B cell (primary cell): ENCODE results near the gene RAD51B. TPM values are rescaled to one million over a fixed set of nuclear protein-coding genes. Genes with fewer than 3 reads are reported as not detected.

Experiments used
- ATAC-seq: fragments of 200-7000 bp; cut with Tn5 transposase; one replicate; pipeline ENCODE4 v1.10.0; 2021; ENCODE audit warnings: low read depth, mild to moderate bottlenecking, moderate number of reproducible peaks, moderate library complexity
- CTCF ChIA-PET: fragments of 350-600 bp; sonication (Branson Sonifier 250); formaldehyde crosslinking; loops from one replicate; lab custom pipeline; 2021; ENCODE audit warnings: antibody characterized with exemption, inconsistent platforms; lab: Charles Lee
- POLR2A ChIA-PET: fragments of 350-600 bp; sonication (Branson Sonifier 250); formaldehyde crosslinking; loops from one replicate; lab custom pipeline; 2021; ENCODE audit warnings: antibody characterized with exemption; lab: Charles Lee
- DNase-seq: peaks from one replicate; pipeline ENCODE4 v3.0.0; 2013
- H2AFZ ChIP-seq: 2 replicates; pipeline ENCODE4 v1.6.1; 2012; ENCODE audit warnings: mild to moderate bottlenecking, low read depth, low read length; ENCODE audit not compliant: insufficient read depth, poor library complexity, severe bottlenecking
- H3K27ac ChIP-seq, 2 donors: 1 replicate in 1 of 2; 2 replicates in 1 of 2; pipeline ENCODE4 v1.5.1; 2012 to 2013; ENCODE audit warnings: low read length in 2 of 2, mild to moderate bottlenecking in 2 of 2, moderate library complexity in 1 of 2
- H3K27me3 ChIP-seq, 4 experiments: fragments of 200-600 bp in 1 of 4; sonication (generic) in 1 of 4; replicated peaks in 1 of 4; 1 replicate in 2 of 4; 2 replicates in 2 of 4; pipeline versions ENCODE4 v1.6.1 to v1.7.0; 2013 to 2016; ENCODE audit warnings: low read length in 3 of 4, mild to moderate bottlenecking in 2 of 4, mixed read lengths in 1 of 4, moderate library complexity in 1 of 4; ENCODE audit not compliant: insufficient read depth in 4 of 4, control insufficient read depth in 3 of 4; ENCODE audit errors: control extremely low read depth in 1 of 4
- H3K36me3 ChIP-seq, 2 experiments: replicated peaks in 1 of 2; 1 replicate in 1 of 2; 2 replicates in 1 of 2; pipeline versions ENCODE4 v1.6.1 to v1.7.1; 2013; ENCODE audit warnings: low read length in 1 of 2; ENCODE audit not compliant: insufficient read depth in 2 of 2, control insufficient read depth in 1 of 2; ENCODE audit errors: control extremely low read depth in 1 of 2, extremely low read depth in 1 of 2
- H3K4me1 ChIP-seq, 2 donors: fragments of 200-600 bp in 1 of 2; sonication (generic) in 1 of 2; 1 replicate in 1 of 2; 2 replicates in 1 of 2; pipeline versions ENCODE4 v1.5.1 to v1.6.1; 2013 to 2017; ENCODE audit warnings: low read length in 2 of 2; ENCODE audit not compliant: control insufficient read depth in 2 of 2, insufficient read depth in 2 of 2
- H3K4me2 ChIP-seq: replicated peaks from 2 replicates; pipeline ENCODE3; 2012; ENCODE audit warnings: mild to moderate bottlenecking, low read depth, low read length; ENCODE audit not compliant: poor library complexity, severe bottlenecking
- H3K4me3 ChIP-seq, 5 experiments: fragments of 200-600 bp in 1 of 5; sonication (generic) in 1 of 5; 1 replicate in 3 of 5; 2 replicates in 2 of 5; pipeline versions ENCODE4 v1.5.1 to v1.7.0; 2011 to 2016; ENCODE audit warnings: low read length in 4 of 5, mild to moderate bottlenecking in 4 of 5, low read depth in 2 of 5, control low read depth in 1 of 5, moderate library complexity in 1 of 5; ENCODE audit not compliant: insufficient read depth in 1 of 5; ENCODE audit errors: control extremely low read depth in 1 of 5, extremely low read depth in 1 of 5
- H3K79me2 ChIP-seq: fragments of 200-600 bp; sonication (generic); one replicate; pipeline ENCODE4 v1.6.0; 2016; ENCODE audit warnings: low read length; ENCODE audit not compliant: control insufficient read depth, insufficient read depth
- H3K9ac ChIP-seq: fragments of 200-600 bp; sonication (generic); 2 replicates; pipeline ENCODE4 v1.6.1; 2017; ENCODE audit warnings: mild to moderate bottlenecking, low read length, moderate library complexity
- H3K9me3 ChIP-seq, 3 donors: one replicate each; pipeline versions ENCODE4 v1.6.1 to v1.7.1; 2013; ENCODE audit warnings: low read length in 2 of 3; ENCODE audit not compliant: control insufficient read depth in 2 of 3, insufficient read depth in 1 of 3; ENCODE audit errors: control extremely low read depth in 1 of 3
- H4K20me1 ChIP-seq: 2 replicates; pipeline ENCODE4 v1.6.0; 2012; ENCODE audit warnings: mild to moderate bottlenecking, low read length; ENCODE audit not compliant: insufficient read depth, control insufficient read depth, poor library complexity, severe bottlenecking
- H3K27ac Mint-ChIP-seq: one replicate; pipeline ENCODE4 v1.8.0; 2021; ENCODE audit warnings: mixed read lengths
- H3K27me3 Mint-ChIP-seq: one replicate; pipeline ENCODE4 v1.8.0; 2021; ENCODE audit warnings: mixed read lengths
- H3K4me1 Mint-ChIP-seq: one replicate; pipeline ENCODE4 v1.8.0; 2021; ENCODE audit warnings: mixed read lengths
- H3K4me3 Mint-ChIP-seq: one replicate; pipeline ENCODE4 v1.8.0; 2021; ENCODE audit warnings: mixed read lengths
- H3K9me3 Mint-ChIP-seq: one replicate; pipeline ENCODE4 v1.8.0; 2022; ENCODE audit warnings: mixed read lengths; ENCODE audit not compliant: insufficient read depth
- CTCF ChIP-seq: fragments of 200-600 bp; IDR thresholded peaks from one replicate; pipeline ENCODE4 v1.8.0; 2022; ENCODE audit warnings: antibody characterized with exemption, mild to moderate bottlenecking
- EZH2 ChIP-seq: IDR thresholded peaks from 2 replicates; pipeline ENCODE4 v1.6.1; 2012; ENCODE audit warnings: borderline replicate concordance, low read depth, mild to moderate bottlenecking, moderate library complexity, low read length; ENCODE audit not compliant: insufficient read depth, poor library complexity, severe bottlenecking
- WGBS: methylation state at CpG from one replicate; pipeline ENCODE4 v1.1.5; 2013; ENCODE audit warnings: missing lambda C conversion rate; ENCODE audit not compliant: insufficient coverage; 5-methylcytosine and 5-hydroxymethylcytosine counted together
- intact Hi-C: fragments of 100-400 bp; cut with micrococcal nuclease; formaldehyde crosslinking; loops from one replicate; pipeline ENCODE4 v1.10.0; 2022
- polyA plus RNA-seq: library from polyadenylated mRNA; depleted of rRNA; stranded (reverse); fragments of >200 nt; gene quantifications from 2 replicates; pipeline ENCODE4 v1.2.3, GENCODE V29; 2012
- total RNA-seq, 2 donors: library from RNA; stranded (reverse); fragments of 120-200 nt in 1 of 2; gene quantifications; 1 replicate in 1 of 2; 2 replicates in 1 of 2; pipeline versions ENCODE4 v1.2.3 to v1.2.4, GENCODE V29; 2013 to 2022

Gene RAD51B
- total and polyA plus RNA-seq, 2 donors (not counting 1 experiment from before 2014, with no cell fraction given): 6.5 to 60.6 TPM

- H3K36me3 ChIP-seq: peaks cover 1 to 12% of the 10 kb centered on the region in 2 experiments
- H3K4me1 Mint-ChIP-seq: peaks cover 55% of the 10 kb centered on the region
- WGBS: under 1% methylated on average over 21 of the region's 26 CpGs
- peaks cover 31 to 34% of the 10 kb centered on the region in 2 donors for H3K4me1 ChIP-seq
- H3K9me3 ChIP-seq: no peaks in the 10 kb centered on the region
- POLR2A ChIA-PET: interaction anchor here (0.5 to 1.1 kb wide), 3 partner anchors 282 to 977 kb away, joined by 3 read pairs; partner anchors contain the start of gene ZFP36L1
- H3K27me3 Mint-ChIP-seq: no peaks in the 10 kb centered on the region
- DNase-seq (peak; percentile 97), ATAC-seq (peak; percentile 84)
- H3K9ac ChIP-seq: peak within 1 kb of the TSS; percentile 69
- no peaks in the 10 kb centered on the region for H4K20me1 ChIP-seq
- TF ChIP-seq EZH2: no peak
- TF ChIP-seq CTCF: no peak
- H3K79me2 ChIP-seq: peaks cover 53% of the 10 kb centered on the region
- peak within 1 kb of the TSS; percentile 56 to 89 (median 77) for H3K4me3 ChIP-seq
- peak within 1 kb of the TSS; percentile 79 for H2AFZ ChIP-seq
- intact Hi-C loops: loop anchor here (1.0 to 5.0 kb wide), 7 partner anchors 20 to 1336 kb away; partner anchors contain the start of genes ARG2, ATP6V1D, DCAF5 and RDH11
- H3K9me3 Mint-ChIP-seq: no peaks in the 10 kb centered on the region
- H3K27ac Mint-ChIP-seq: peak within 1 kb of the TSS; percentile 96
- H3K27me3 ChIP-seq: no peaks in the 10 kb centered on the region
- H3K4me2 ChIP-seq: peak within 1 kb of the TSS; percentile 78
- H3K4me3 Mint-ChIP-seq: peak within 1 kb of the TSS; percentile 95
- H3K27ac ChIP-seq: peak within 1 kb of the TSS; percentile 79 to 84
- CTCF ChIA-PET: interaction anchor here (1.2 kb wide), 2 partner anchors 20 to 21 kb away, joined by 3 to 4 read pairs; no protein-coding TSS in a partner anchor
Measured at GRCh38 chr14:67816326-67817002, 3.1 kb upstream of the RAD51B start, which contains the start of gene ZFYVE26. Gene ZFYVE26, minus strand, starts transcription at chr14:67816590. Its CDS starts 627 bp downstream, at chr14:67815963.
